GM10266 (cell line): ENCODE data around the gene ZNF764.
"Not testable (repeated sequence)": the region's sequence is repeated elsewhere in the genome, so short reads cannot be mapped to it uniquely, and the experiment has no call there.

Experiments
- DNase-seq: peaks from one replicate; pipeline ENCODE4 v3.0.0; 2012; ENCODE audit errors: extremely low spot score
- CTCF ChIP-seq: IDR thresholded peaks from 2 replicates; pipeline ENCODE4 v1.5.1; 2012; ENCODE audit warnings: mild to moderate bottlenecking, low read depth; ENCODE audit not compliant: control insufficient read depth, insufficient read depth; ENCODE audit errors: missing control alignments

ZNF764 gene

GRCh38 chr16:30543067-30543466, 15.1 kb downstream of the ZNF764 start:
- no peak for TF ChIP-seq CTCF
- DNase-seq: no peak

DNA sequence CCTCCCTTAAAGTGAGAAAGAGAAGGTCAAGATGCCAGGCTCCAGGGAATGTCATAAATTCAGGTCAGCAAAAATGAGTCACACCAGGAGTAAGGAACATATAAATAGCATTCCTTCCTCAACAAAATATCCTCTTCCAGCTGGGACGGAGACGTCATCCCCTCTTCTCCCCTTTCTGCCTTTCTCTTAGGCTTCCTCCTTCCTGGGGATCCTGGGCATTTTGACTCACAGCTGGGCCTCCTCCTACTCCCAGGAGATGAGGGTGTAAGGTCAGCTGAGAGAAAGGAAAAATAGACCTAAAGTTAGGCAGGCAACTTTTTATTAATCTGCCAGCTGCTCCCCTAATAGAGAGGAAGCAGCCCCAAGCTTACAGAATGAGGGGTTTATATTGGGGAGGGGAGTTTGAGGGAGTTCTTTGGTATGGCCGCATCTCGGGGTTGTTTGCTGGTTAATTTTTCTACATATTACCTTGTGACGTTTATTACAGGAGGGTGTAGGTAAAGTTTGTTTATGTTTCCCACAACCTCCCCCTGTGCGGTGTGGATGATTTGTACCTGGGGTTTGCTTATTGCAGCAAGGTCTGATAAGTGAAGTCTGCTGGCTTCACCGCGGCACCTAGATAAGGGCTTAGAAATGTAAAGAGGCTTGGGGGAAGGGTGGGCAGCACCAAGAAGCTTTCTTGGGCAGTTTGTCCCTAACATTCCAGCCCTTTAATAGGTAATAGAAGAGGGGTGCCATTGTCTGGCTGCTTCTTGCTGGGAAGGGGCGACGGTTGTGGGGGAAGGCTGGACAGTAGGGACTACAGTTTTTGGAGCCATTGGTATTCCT, 16.5 kb downstream of the ZNF764 start:
- DNase-seq: no peak
- TF ChIP-seq CTCF: no peak

- not testable (repeated sequence) for DNase-seq
These were observed 17.2 kb downstream of the ZNF764 start for GRCh38 chr16:30540916-30541464.

GRCh38 chr16:30539986-30540526, 18.1 kb downstream of the ZNF764 start:
- not testable (repeated sequence) for DNase-seq

GRCh38 chr16:30539000-30539964, 18.9 kb downstream of the ZNF764 start:
- no peak for TF ChIP-seq CTCF
- no peak for DNase-seq

DNA sequence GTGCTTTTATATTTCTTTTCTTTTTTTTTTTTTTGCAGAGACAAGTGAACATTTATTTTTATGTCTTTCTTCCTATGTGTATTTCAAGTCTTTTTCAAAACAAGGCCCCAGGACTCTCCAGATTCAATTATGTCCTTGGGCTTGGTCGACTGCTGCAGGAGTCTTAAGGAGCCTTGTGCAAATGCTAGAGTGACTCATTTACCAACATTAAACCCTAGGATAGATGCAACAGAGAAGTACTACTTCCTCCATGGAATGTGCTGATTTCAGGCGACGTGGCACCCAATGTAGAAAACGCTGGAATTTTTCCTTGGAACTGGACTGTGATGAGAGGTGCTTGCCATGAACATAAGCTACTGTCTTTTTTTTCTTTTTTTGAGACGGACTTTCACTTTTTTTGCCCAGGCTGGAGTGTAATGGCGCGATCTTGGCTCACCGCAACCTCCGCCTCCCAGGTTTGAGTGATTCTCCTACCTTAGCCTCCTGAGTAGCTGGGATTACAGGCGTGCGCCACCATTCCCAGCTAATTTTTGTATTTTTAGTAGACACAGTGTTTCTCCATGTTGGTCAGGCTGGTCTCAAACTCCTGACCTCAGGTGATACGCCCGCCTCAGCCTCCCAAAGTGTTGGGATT, 21.7 kb downstream of the ZNF764 start:
- not testable (repeated sequence) for DNase-seq

DNA sequence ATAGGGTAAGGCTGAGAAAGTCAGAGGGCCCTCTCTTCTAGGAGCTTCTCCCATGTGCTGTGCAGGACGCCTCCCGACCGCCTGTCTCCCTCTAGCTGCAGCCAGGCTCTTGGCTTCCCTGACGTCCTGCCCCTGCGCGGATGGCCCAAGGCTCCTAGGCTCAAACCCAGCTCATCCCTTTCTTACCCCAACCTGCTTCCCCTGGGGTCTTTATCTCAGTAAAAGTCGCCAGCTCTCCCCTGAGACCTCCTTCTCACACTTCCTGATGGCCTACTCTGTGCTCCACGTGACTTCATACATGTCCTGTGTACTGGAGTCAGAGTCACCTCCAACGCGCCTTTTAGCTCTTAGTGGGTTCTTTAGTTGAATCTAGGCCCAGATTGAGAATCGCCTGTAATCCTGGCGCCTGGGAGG, 22.4 kb downstream of the ZNF764 start:
- DNase-seq: peak; percentile 85

More for the DNA sequence above, 22.4 kb downstream of the ZNF764 start:
- peak; percentile 78 for TF ChIP-seq CTCF
